GM12873 (cell line): Measurements from ENCODE around the gene UTS2R.

Experiments
- TF ChIP-seq, protein P1 (sequence below): IDR thresholded peaks from 2 replicates; pipeline ENCODE4 v1.5.1; 2012; ENCODE audit warnings: low read depth, mild to moderate bottlenecking, moderate library complexity, low read length, control low read depth; ENCODE audit not compliant: insufficient read depth; ENCODE audit errors: missing control alignments

Gene UTS2R

DNA sequence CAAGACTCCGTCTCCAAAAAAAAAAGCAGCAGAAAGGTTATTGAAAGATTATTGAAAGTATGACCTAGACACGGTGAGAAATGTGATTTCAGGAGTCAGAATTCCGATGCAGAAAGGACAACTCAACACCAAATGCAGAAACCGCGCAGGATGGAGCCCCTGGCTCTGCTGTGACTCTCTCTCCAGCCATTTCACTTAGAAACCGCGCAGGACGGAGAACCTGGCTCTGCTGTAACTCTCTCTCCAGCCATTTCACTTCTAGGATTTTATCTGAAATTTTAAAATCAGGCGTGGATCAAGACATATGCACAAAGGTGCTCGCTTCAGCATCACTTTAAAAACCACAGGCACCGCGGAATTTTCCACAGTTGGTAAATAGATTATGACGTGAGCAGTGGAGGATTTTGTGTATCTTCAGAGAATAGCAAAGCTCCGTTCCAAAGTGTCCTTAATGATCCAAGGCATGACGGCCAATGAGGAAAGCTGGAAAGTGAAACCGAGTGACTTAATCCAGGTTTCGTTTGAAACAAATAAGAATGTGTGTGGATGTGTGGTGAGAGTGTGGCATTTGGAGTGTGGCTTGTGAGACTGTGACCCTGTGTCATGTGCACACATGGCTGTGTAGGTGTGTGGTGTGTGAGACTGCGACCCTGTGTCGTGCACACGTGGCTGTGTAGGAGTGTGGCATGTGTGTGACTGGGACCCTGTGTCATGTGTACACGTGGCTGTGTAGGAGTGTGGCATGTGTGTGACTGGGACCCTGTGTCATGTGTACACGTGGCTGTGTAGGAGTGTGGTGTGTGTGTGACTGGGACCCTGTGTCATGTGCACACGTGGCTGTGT, 9.5 kb downstream of the UTS2R start:
- TF ChIP-seq, protein P1, sequence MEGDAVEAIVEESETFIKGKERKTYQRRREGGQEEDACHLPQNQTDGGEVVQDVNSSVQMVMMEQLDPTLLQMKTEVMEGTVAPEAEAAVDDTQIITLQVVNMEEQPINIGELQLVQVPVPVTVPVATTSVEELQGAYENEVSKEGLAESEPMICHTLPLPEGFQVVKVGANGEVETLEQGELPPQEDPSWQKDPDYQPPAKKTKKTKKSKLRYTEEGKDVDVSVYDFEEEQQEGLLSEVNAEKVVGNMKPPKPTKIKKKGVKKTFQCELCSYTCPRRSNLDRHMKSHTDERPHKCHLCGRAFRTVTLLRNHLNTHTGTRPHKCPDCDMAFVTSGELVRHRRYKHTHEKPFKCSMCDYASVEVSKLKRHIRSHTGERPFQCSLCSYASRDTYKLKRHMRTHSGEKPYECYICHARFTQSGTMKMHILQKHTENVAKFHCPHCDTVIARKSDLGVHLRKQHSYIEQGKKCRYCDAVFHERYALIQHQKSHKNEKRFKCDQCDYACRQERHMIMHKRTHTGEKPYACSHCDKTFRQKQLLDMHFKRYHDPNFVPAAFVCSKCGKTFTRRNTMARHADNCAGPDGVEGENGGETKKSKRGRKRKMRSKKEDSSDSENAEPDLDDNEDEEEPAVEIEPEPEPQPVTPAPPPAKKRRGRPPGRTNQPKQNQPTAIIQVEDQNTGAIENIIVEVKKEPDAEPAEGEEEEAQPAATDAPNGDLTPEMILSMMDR: no peak

DNA sequence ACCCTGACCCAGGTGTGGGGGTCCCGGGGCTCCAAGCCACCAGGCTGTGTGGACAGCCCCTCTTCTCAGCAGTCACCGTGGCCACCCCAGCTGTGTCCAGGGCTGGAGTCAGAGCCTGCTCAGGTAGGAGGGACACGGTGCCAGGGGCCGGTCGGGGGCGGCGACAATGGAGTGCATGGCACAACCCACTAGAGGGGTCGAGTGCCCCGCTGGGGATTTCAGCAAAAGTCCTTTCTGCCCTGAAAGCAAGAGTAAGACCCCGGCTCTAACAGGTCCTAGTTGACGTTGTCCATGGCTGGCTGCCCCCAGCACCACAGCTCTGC, 11.3 kb downstream of the UTS2R start:
- TF ChIP-seq, protein P1: no peak

DNA sequence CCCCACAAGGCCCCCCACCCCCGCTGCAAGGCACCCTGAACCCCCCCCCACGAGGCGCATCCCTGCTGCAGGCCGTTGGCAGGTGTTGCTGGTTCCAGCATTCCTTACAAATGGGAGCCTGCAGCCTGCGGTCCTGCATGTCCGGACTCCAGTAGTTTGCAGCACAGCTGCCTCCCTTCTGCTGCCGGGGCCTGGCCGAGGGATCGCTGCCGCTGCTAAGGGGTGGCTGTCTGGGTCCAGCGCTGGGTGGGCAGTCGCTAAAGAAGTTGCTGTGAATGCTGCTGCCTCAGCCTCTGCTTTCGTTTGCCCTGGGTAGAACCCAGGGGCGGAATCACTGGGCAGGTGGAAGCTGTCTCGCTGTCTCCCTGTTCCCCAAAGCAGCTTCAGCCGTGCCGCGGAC, 11.8 kb downstream of the UTS2R start:
- TF ChIP-seq, protein P1: no peak

DNA sequence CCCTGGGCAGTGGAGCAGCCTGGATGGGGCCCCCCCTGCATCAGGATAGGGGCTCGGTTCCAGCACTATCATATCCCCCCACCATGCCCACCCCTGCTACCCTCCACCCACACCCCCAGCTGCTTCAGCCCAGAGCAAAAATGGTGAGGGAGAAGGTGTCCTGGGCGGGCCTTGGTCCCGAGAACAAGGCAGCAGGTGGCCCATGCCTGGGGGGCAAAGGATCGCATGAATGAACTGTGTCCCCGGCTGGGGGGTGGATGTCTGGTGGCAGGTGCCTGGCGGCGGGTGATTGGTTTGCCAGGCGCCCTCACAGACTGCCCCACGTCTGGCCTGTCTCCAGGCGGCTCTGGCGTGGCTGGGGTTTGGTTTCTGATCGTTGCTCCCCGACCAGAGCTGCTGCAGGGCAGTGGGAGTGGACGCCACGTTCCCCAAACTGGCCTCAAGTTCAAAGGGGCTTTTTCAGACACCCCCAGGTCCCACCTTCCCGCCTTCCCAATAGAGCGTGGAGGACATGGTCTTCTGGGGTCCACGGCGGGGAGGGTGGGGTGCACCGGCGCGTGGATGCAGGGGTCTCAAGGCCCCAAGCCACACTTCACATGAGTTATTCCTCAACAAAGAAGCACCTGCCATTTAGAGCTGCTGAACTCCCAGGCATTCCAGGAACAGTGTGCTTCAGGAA, 12.6 kb downstream of the UTS2R start:
- TF ChIP-seq, protein P1: no peak

DNA sequence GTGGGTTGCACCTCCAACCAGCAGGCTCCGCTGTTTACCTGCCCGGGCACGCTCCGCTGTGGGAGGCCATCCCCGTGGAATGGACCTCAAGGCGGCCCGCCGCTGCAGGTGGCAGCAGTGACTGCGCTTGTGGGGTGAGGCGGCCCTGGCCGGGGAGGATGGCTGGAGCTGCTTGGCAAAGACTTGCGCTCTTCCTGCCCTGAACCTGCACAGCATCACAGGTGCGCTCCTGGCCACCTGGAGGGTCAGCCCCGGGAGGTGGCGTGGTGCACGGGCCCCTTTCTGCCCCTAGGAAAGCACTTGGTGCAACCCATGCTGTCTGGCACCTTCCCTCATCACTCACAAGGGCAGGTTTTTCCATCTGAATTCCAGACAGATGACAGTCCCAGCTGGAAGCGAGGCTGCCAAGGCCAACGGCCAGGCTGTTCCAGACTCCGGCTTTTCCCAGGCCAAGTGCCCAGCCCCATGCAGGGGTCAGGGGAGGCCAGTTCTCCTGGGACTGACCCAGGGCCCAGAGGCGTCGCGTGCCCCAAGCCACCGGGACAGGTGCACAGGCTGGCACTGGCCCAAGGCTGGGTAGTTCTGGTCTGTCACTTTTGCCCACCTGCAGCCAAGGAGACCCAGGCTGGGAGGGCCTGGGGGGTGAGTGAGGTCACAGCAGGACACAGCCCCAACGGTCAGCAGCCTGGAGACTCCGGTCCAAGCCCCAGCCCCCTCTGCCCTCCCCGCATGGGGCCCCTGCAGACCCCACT, 13.3 kb downstream of the UTS2R start:
- TF ChIP-seq, protein P1: no peak

DNA sequence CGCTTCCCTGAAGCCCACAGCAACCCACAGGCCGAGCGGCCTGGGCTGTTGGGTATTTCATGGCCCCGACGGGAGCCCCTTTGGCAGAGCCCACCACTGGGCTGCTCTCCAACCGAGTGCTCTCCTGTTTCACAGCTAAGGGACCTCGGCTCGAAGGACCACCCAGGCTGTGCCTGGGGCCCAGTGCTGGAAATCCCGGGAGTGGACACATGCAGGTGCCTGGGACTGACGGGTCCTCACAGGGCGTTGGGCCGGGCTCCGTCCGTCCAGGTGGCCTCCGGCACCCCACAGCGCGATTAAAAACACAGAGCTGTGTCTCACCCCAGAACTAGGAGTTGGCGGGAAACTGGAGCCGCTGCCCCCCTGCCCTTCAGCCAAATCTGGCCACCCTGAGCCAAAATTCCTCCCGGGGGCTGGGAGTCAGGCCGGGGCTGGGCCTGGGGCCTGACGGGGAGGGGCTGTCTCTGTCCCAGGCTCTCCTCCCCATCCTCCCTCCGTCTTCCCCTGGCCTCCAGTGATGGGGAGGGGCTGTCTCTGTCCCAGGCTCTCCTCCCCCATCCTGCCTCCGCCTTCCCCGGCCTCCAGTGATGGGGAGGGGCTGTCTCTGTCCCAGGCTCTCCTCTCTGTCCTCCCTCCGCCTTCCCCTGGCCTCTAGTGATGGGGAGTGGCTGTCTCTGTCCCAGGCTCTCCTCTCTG, 14.1 kb downstream of the UTS2R start:
- TF ChIP-seq, protein P1: no peak
